HG03571 (cell line): ENCODE results near the gene ADCK1.
"Not testable (repeated sequence)": the region's sequence is repeated elsewhere in the genome, so short reads cannot be mapped to it uniquely, and the experiment has no call there.

Experiments used
- ATAC-seq: cut with Tn5 transposase; IDR thresholded peaks from one replicate; pipeline ENCODE4 v1.9.1; 2021; ENCODE audit not compliant: unreplicated experiment

The ADCK1 gene

DNA sequence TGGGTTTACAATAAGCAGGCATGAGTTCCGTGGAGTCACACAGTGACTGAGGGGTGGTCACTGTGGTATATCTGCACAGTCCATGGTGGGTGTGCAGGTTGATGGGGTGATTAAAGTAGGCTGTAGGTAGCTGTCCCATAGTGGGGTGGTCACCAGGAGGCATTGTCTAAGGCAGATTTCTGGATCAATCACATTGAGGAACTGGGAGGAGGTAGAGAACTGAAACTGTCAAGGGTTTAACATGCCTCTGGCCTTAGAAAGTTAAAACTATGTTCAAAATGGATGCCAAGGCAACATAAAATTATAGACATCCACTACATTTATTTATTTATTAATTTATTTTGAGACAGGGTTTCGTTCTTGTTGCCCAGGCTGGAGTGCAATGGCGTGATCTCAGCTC, 8.3 kb downstream of the ADCK1 start:
- no peak for ATAC-seq

DNA sequence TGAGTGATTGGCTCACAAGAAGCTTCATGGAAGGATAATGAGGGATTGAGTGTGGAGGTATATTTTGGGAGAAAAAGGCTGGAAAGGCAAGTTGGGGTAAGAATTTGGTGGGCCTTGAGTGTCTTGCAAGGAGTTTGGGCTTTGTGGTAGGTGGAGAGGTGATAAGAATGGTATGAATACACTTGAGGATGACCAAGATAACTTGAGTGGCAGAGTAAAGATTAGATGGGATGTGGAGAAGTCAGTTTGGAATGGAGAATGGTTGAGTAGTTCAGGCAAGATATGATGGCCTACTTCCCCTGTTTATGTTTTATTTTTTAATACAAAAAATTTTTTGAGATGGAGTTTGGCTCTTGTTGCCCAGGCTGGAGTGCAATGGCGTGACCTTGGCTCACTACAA, 9.1 kb downstream of the ADCK1 start:
- ATAC-seq = no peak

DNA sequence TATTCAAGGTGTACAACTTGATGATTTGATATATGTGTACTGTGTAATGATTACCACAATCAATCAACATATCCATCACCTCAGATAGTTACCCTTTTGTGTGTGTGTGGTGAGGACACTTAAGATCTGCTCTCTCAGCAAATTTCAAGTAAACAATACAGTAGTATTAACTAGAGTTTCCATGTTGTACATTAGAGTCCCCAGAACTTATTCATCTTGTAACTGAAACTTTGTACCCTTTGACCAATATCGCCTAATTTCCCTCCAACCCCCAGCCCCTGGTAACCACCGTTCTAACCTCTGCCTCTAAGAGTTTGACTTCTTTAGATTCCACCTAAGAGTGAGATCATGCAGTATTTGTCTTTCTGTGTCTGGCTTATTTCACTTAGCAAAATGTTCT, 12.1 kb downstream of the ADCK1 start:
- ATAC-seq = no peak

DNA sequence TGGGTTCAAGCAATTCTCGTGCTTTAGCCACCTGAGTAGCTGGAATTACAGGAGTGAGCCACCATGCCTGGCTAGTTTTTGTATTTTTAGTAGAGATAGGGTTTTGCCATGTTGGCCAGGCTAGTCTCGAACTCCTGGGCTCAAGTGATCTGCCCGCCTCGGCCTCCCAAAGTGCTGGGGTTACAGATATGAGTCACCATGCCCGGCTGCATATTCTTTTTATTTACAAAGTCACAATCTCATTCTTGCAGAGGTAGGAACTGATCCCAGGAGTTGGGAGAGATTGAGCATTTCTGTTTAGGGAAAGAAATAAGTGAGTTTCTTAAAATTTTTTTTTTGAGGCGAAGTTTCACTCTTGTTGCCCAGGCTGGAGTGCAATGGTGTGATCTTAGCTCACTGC, 12.8 kb downstream of the ADCK1 start:
- not testable (repeated sequence) for ATAC-seq

DNA sequence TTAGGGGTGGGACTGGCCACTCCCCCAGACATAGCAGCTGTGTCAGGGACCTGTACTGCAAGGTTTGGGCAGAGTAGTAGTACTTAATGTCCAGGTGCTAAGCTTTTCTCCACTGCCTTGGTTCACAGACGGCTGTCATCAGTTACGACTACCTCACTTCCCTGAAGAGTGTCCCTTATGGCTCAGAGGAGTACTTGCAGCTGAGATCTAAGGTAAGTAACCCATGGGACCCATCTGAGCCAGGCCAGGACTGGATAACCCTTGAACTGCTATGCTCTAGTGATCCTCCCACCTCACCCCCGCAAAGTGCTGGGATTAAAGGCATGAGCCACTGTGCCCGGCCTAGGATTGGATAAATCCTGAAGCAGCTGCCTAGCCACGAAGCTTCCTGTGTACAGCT, 22.4 kb downstream of the ADCK1 start:
- no peak for ATAC-seq

DNA sequence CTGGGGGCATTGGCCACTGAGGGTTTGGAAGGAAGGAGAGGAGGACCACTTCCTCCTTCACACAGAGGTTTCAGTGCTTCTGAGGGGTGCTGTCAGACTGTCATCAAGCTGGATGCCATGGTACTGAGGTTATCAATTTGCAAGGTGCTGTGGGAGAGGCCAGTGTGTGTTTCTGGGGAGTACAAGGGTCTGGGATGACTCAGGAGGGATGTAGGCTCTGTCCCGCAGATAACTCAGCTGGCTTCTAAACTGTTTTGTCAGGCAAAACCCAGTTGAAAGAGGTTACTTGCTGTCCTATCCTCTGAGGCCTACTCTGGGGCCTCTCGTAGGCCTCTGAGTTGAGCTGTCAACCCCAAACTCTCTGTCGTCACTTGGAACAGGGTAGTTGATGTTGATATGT, 22.8 kb downstream of the ADCK1 start:
- ATAC-seq = no peak

DNA sequence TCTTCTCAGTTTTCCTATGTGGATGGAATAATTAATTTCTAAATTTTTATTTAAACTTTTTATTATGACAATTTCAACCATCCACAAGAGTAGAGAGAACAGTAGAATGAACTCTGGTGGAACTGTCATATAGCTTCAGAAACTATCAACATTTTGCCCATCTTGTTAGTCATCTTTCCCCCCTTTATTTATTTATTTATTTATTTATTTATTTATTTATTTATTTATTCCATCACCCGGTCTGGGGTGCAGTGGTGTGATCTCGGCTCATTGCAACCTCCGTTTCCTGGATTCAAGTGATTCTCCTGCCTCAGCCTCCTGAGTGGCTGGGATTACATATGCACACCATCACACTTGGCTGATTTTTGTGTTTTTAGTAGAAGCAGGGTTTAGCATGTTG, 23.5 kb downstream of the ADCK1 start:
- no peak for ATAC-seq

DNA sequence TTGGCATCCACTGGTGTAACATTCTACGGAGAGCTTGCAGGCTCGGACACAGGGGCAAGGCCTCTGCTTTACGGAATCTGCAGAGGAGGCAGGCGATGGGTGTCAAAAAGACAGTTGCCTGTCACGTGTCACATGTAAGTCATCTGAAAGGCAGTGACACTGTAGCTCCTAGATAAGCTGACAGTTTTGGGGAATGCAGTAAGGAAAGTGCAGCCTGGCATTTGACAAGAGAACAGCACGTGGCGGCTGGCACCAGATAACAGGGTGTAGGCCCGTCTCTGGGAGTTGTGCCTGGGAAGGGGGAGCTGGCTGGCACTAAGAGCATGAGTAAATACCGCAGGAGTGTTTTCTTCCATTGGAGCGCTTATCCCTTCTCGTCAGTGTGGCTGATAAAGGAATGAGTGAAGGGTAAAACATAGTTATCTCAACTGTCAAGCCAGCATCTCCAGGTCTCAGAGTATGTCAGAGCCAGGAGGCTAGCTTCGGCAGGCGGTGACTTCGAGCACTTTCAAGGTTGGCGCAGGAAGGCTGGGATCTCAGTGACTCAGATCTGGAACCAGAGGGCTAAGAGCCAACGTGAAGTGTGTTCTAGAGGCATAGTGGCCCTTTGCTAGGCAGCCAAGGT, 26.1 kb downstream of the ADCK1 start:
- no peak for ATAC-seq

DNA sequence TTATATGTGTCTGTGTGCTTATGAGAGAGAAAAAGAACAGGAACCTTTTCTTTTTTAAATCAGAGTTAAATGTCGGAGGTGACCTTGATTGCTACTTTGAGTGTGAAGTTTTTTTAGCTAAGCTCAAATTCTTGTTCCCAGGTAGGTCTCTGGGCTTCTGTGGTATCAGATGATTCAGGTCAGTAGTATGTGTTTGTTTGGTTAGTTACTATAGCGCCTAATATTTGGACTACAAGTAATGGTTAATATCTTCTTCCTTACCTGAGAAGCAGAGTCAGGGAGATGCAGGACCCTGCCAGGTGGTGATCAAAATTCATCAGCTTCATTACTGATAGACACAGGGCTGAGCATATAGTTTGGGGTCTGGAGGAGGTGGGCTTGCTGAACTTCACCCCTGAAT, 30.8 kb downstream of the ADCK1 start:
- ATAC-seq = no peak

DNA sequence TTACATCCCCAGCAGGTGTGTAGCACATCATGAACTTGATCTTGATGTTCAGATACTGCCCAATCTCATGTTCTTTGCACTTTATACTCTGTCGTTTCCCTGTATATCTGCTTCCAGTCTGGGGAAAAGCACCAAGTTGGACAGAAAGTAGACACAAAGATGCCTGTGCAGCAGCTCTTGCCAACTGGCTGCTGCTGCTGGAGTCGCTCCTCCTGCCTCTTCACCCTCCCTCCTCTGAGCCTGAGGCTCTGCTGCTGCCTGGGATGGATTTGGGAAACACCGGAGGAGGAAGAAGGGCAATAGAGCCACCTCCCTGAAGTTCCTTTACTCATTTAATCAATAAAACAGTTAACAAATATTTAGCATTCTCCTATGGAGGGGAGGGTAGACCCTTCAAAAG, 32.4 kb downstream of the ADCK1 start:
- no peak for ATAC-seq

DNA sequence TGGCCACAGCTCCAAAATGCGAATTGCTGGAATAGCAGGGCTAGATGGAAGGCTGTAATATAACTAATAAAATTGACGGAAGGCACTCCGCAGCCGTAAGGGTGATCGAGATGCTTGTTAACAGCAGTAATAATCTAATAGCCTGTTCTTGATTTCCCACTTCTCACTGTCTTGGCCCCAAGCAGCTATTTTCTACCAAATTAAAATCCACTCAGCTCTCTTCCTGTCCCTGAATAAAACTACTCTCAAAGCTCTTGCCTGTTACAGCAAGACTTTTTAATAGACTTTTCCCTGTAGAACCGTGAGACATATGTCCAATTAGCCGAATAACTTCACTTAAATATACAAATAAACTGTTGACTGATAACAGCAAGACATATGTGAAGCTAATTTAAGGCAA, 38.0 kb downstream of the ADCK1 start:
- no peak for ATAC-seq

DNA sequence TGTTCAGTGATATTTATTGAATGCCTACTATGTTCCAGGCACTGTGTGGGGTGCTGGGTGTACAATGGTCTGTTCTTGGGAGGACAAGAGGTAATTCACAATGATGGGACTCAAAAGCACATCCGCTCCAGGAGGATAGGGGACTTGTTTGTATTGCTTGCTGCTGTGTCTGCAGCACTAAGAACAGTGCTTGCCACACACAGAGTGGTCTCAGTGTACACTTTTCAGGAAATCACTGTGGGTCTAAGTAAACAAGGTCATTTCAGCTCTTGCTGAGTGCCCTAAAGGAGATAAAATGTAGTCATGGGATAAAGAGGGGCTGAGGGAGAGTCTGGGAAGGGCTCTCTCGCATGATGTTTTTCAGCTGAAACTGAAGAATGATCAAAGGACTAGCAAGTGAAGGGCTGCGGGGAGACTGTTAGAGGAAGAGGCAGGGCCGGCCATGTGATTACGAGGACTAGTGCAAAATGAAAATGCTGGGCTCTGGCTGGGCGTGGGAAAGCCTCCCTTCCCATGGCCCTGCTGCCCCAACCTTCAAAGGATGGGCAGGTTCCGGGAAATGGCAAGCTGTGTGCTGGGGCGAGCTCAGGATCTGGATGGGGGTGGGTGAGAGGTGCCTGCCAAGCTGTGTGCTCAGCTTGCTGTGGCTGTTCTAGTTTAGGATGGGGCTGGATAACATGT, 39.1 kb downstream of the ADCK1 start:
- ATAC-seq = no peak

DNA sequence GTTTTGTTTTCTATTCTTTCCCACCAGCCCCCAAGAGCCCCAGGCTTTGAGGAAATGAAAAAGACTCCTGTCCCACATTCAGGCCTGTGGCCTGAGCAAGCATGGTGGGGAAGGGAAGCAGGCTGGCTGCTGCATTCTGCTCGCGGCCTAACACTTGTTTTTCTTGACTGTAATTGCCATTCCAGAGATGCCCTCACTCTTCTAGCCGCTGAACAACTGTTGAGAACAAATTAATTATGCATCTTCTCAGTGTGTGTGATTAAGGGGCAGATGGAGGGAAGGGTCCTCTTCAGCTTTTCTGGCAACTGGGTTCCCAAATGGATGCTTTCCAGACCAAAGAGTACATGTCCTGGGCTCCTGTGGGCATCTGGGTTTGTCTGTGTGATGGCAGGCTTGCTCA, 43.3 kb downstream of the ADCK1 start:
- ATAC-seq = no peak

DNA sequence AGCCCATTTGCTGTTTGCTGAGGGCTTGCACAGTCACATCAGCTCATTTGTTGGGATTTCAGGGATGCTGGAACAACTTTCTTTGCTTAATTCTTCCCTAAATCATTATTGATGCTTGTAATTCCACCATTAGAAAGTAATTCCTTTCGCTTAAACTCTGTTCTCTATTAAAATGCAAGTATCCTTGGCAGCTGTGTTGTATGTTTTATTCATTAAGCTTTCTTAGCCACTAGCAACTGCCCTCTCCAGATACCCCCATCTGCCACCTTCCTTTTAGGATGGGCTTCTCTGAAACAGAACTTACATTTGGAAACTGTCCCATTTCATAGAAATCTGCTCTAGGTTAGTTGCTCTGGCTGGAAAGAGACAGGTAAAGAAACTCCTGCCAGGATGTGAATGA, 43.7 kb downstream of the ADCK1 start:
- no peak for ATAC-seq

DNA sequence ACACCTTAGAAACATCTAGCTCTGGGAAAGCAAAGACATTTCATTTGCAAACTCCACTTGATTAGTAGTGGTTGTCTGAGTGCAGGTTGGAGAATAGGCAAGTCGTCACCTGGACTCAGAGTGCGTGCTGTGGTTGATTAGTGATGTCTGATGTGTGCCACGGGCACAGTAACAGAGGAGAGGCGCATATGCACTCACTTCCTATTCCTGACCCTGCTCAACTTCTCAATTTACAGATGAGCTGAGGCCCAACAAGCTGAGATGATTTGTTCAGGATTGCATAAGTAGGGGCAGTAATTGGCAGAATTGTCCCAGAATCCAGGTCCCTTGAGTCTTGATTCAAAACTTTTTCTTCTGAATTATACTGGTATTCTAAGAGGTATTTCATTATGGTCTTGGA, 44.9 kb downstream of the ADCK1 start:
- ATAC-seq = no peak

DNA sequence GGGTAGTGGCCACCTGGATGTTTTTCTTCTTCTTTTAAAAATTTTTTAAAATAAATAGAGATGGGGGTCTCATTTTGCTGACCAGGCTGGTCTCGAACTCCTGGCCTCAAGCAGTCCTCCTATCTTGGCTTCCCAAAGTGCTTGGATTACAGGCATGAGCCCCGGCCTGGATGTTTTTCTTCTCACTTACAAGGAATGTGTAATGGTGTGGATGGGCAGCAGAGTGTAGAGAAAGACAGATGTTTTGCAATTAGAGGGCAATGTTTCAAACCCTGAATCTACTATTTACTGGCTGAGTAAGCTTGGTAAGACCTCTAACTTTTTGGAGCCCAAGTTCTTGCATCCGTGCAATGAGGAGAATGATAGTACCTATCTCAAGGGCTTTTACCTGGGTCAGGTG, 48.1 kb downstream of the ADCK1 start:
- no peak for ATAC-seq

DNA sequence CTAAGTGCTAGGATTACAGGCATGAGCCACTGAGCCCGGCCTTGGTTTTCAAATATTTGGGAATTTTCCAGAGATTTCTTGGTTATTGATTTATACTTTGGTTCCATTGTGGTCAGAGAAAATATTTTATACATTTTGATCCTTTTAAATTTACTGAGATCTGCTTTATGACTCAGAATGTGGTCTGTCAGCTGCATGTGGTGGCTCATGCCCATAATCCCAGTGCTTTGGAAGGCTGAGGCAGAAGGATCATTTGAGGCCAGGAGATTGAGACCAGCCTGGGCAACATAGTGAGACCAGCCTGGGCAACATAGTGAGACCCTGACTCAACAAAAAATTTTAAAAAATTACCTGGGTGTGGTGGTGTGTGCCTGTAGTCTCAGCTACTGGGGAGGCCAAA, 49.8 kb downstream of the ADCK1 start:
- ATAC-seq = no peak

DNA sequence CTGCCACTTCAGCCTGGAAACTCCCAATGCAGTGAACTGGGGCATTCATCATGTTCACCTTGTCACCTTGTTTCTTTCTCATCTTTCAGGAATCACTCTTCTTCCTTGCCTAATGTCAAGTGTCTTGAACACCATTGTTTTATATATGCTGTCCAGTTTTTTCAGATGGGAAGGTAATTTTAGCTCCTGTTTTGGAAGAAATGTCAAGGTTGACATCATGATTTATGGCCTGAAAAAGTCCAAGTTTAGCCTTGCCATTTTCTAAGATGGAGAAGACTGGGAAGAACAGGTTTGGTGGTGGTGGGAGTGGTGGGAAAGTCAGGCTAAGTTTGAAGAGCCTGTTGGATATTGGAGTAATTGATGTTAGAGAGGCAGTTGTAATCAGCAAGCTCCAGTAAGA, 54.0 kb downstream of the ADCK1 start:
- no peak for ATAC-seq

DNA sequence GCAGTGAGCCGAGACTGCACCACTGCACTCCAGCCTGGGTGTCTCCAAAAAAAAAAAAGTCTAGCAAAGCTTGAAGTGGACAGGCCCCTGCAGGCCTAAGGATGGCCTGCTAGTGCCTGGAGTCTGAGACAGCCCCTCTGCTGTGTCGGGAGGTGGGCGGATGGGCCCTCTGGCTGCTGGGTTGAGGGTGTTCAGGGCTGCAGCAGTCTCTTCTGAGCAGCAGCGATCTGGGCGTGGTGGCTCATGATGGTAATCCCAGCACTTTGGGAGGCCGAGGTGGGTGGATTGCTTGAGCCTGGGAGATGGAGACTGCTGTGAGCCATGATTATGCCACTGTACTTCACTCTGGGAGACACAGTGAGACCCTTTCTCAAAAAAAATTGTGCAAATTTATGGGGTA, 57.0 kb downstream of the ADCK1 start:
- ATAC-seq = no peak

DNA sequence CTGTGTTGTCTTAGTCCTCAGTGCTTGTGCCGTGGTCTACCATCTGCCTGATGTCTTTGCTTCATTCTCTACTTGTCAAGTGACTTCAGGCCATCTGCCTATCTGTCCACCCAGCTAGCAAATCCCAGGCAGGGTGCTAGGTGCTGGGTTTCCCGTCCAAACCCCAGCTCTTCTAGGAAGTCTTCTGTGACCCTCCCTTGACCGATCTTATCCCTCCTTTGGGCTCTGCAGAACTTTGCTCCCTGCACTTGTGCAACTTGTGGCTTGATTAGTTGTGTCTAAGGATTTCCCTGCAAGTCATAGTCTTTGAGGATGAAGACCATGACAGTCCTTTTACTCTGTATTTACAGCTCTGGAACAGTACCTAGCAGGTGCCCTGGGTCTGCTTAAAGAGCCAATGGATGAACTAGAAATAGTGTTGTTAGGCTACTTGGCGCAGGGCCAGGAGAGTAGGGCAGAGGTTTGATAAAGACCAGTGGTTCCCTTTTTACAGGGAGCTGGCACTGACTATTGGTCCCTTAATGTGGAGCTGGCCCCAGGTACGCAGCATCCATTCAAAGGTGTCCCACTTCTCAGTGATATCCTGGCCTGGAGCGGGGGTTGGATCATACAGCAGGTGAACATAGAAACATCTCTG, 60.1 kb downstream of the ADCK1 start:
- ATAC-seq = no peak

DNA sequence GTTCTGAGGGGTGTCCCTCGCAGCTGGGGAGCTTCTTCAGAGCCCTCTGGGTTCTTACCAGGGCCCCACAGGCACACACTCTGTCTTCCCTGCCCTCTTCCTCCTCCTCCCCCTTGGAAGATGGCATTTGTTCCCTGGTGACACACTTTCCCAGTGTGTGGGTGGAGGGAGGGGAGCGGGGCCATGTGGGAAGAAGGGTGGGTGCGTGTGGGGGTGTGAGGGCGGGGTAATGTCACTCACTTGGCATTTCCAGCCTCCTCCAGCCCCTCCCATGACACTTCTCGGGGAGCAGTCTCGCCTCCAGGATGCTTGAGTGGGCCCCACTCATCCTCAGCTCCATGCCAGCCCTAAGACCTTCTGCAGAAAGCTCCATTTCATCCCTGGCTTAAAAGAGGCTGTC, 61.3 kb downstream of the ADCK1 start:
- no peak for ATAC-seq

DNA sequence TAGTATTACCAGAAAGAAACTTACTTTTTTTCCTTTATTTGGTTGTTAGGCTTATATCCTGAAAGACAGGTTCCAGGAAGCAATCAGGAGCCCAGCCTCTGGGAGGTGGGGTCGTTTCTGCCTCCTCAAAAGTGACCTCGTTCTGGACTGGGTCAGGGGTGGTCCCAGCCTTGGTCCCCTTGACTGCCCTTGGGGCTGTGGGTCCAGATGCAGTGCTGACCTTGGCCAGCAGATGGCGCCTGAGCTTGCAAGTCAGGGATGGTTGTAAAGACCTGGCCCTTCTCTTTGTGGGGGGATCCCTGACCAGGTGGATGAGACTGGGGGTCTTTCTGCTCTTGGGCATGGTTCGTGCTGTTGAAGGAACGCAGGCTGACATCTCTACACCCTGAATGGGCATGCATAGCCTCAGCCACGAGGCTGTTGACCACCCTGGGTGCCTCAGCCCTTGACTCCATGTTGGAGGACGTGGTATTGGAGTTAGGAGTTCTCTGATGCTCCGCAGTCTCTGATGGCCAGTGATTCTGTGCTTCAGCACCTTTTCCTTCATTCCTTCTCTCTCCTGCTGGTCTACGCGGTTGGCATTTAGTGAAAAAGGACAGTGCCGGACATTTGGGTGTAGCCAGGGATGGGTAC, 62.4 kb downstream of the ADCK1 start:
- no peak for ATAC-seq
